Mesenchymal stem cell (in vitro differentiated cells and primary cell): ENCODE measurements around the gene ASMT.

ENCODE experiments used
- DNase-seq: peaks from one replicate; pipeline ENCODE4 v3.0.0-alpha.2; 2013
- H2AFZ ChIP-seq: one replicate; pipeline ENCODE4 v1.6.1; 2013; ENCODE audit warnings: low read depth, mild to moderate bottlenecking, control low read depth, inconsistent platforms, low read length, moderate library complexity
- H2AK5ac ChIP-seq: 2 replicates; pipeline ENCODE4 v1.6.1; 2013; ENCODE audit warnings: low read length, moderate library complexity, mild to moderate bottlenecking, inconsistent platforms; ENCODE audit not compliant: severe bottlenecking
- H2BK120ac ChIP-seq: one replicate; pipeline ENCODE4 v1.6.1; 2013; ENCODE audit warnings: low read depth, mild to moderate bottlenecking, inconsistent platforms, low read length, moderate library complexity
- H2BK12ac ChIP-seq, 2 experiments: one replicate each; pipeline ENCODE4 v1.6.1; 2013; ENCODE audit warnings: inconsistent platforms in 2 of 2, low read length in 2 of 2, mild to moderate bottlenecking in 2 of 2, moderate library complexity in 2 of 2, control low read depth in 1 of 2
- H2BK15ac ChIP-seq: one replicate; pipeline ENCODE4 v1.6.1; 2013; ENCODE audit warnings: mild to moderate bottlenecking, low read depth, inconsistent platforms; ENCODE audit not compliant: poor library complexity, severe bottlenecking
- H2BK5ac ChIP-seq: 2 replicates; pipeline ENCODE4 v1.6.1; 2013; ENCODE audit warnings: low read depth, mild to moderate bottlenecking, low read length, control low read depth, inconsistent platforms; ENCODE audit not compliant: poor library complexity, severe bottlenecking
- H3K14ac ChIP-seq, 2 experiments: one replicate each; pipeline ENCODE4 v1.6.1; 2013; ENCODE audit warnings: inconsistent platforms in 2 of 2, low read length in 2 of 2, control low read depth in 1 of 2, mild to moderate bottlenecking in 1 of 2, moderate library complexity in 1 of 2
- H3K18ac ChIP-seq, 2 experiments: one replicate each; pipeline ENCODE4 v1.6.1; 2013; ENCODE audit warnings: inconsistent platforms in 2 of 2, low read length in 2 of 2, control low read depth in 1 of 2, low read depth in 1 of 2, mild to moderate bottlenecking in 1 of 2
- H3K23ac ChIP-seq, 2 experiments: one replicate each; pipeline ENCODE4 v1.6.1; 2013; ENCODE audit warnings: inconsistent platforms in 2 of 2, low read length in 2 of 2, mild to moderate bottlenecking in 2 of 2, moderate library complexity in 2 of 2, control low read depth in 1 of 2
- H3K27ac ChIP-seq: 2 replicates; pipeline ENCODE4 v1.5.1; 2013; ENCODE audit warnings: mild to moderate bottlenecking, moderate library complexity, low read length, control low read depth, inconsistent platforms; ENCODE audit not compliant: poor library complexity, severe bottlenecking
- H3K27me3 ChIP-seq, 2 experiments: 2 replicates each; pipeline versions ENCODE4 v1.6.1 to v1.7.0; 2013; ENCODE audit warnings: low read length in 2 of 2, mild to moderate bottlenecking in 2 of 2, moderate library complexity in 2 of 2, control low read depth in 1 of 2, inconsistent platforms in 1 of 2; ENCODE audit not compliant: control insufficient read depth in 1 of 2, insufficient read depth in 1 of 2
- H3K36me3 ChIP-seq, 2 experiments: 2 replicates each; pipeline versions ENCODE4 v1.6.1 to v1.7.0; 2013; ENCODE audit warnings: low read length in 2 of 2, control low read depth in 1 of 2, inconsistent platforms in 1 of 2, low read depth in 1 of 2, mild to moderate bottlenecking in 1 of 2; ENCODE audit not compliant: insufficient read depth in 2 of 2, control insufficient read depth in 1 of 2
- H3K4ac ChIP-seq, 2 experiments: one replicate each; pipeline ENCODE4 v1.6.1; 2013; ENCODE audit warnings: inconsistent platforms in 2 of 2, low read length in 2 of 2, mild to moderate bottlenecking in 2 of 2, moderate library complexity in 2 of 2, control low read depth in 1 of 2, low read depth in 1 of 2
- H3K4me1 ChIP-seq: 2 replicates; pipeline ENCODE4 v1.6.1; 2013; ENCODE audit warnings: low read depth, low read length, control low read depth; ENCODE audit not compliant: control insufficient read depth, insufficient read depth
- H3K4me2 ChIP-seq: 2 replicates; pipeline ENCODE4 v1.6.1; 2013; ENCODE audit warnings: low read length, mild to moderate bottlenecking, inconsistent platforms; ENCODE audit not compliant: poor library complexity, severe bottlenecking
- H3K4me3 ChIP-seq, 2 experiments: 2 replicates each; pipeline versions ENCODE4 v1.5.1 to v1.7.0; 2013; ENCODE audit warnings: low read length in 2 of 2, mild to moderate bottlenecking in 2 of 2, control low read depth in 1 of 2, low read depth in 1 of 2; ENCODE audit not compliant: insufficient read depth in 1 of 2
- H3K79me1 ChIP-seq: replicated peaks from 2 replicates; pipeline ENCODE4 v1.6.1; 2013; ENCODE audit warnings: mild to moderate bottlenecking, control low read depth, low read length, inconsistent platforms; ENCODE audit not compliant: poor library complexity, severe bottlenecking
- H3K9ac ChIP-seq: 2 replicates; pipeline ENCODE4 v1.7.0; 2013; ENCODE audit warnings: mild to moderate bottlenecking, low read length, moderate library complexity
- H3K9me3 ChIP-seq: 2 replicates; pipeline ENCODE4 v1.7.0; 2013; ENCODE audit warnings: mild to moderate bottlenecking, low read length; ENCODE audit not compliant: control insufficient read depth
- H4K8ac ChIP-seq: one replicate; pipeline ENCODE4 v1.6.1; 2013; ENCODE audit warnings: inconsistent platforms, mild to moderate bottlenecking, low read length, moderate library complexity
- H4K91ac ChIP-seq: one replicate; pipeline ENCODE4 v1.6.1; 2013; ENCODE audit warnings: mild to moderate bottlenecking, low read length, inconsistent platforms
- WGBS: methylation state at CpG from one replicate; pipeline ENCODE4 v1.1.7; 2013; ENCODE audit warnings: mixed read lengths; 5-methylcytosine and 5-hydroxymethylcytosine counted together

The ASMT gene

DNA sequence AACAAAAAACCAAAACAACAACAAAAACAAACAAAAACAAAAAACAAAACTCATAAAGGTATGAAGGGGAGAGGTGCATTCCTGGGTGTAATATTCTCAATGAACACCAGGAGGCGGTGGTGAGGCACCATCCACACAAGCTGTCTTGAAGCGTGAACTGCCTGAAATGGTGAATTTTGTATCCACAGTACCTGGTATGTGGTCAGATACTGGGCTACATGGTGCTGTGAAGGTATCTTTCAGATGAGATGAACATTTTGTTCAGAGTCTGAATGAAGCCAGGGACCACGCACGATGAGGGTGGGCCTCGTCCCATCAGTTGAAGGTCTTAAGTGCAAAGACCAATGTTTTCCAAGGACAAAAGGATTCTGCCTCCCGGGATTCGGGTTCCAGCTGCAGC is 58.5 kb downstream of the ASMT start:
- H3K4me3 ChIP-seq = no peak overlapping the region
- no peak overlapping the region for H3K18ac ChIP-seq
- no peaks in the 10 kb centered on the region for H3K36me3 ChIP-seq
- H3K9me3 ChIP-seq = no peaks in the 10 kb centered on the region
- H3K27me3 ChIP-seq = peaks cover 0 to 4% of the 10 kb centered on the region in 2 experiments
- no peak overlapping the region for H3K23ac ChIP-seq
- H3K4me1 ChIP-seq = no peaks in the 10 kb centered on the region
- no peak overlapping the region for H2BK120ac ChIP-seq
- H3K14ac ChIP-seq = no peak overlapping the region
- no peak overlapping the region for H2AK5ac ChIP-seq
- no peak overlapping the region for H2BK15ac ChIP-seq
- H3K27ac ChIP-seq = no peak overlapping the region
- H4K91ac ChIP-seq = no peak overlapping the region
- H2AFZ ChIP-seq = no peak overlapping the region
- H2BK5ac ChIP-seq = no peak overlapping the region
- DNase-seq = no peak
- WGBS = 77% methylated on average over 7 of the region's 7 CpGs
- no peak overlapping the region for H3K4ac ChIP-seq
- H2BK12ac ChIP-seq = no peak overlapping the region
- H3K9ac ChIP-seq = no peak overlapping the region
- no peak overlapping the region for H4K8ac ChIP-seq
- H3K79me1 ChIP-seq = no peaks in the 10 kb centered on the region
- H3K4me2 ChIP-seq = no peak overlapping the region

GRCh38 chrX:1676866-1677265 is 62.0 kb downstream of the ASMT start:
- DNase-seq = no peak
- no peak overlapping the region for H3K23ac ChIP-seq
- no peak overlapping the region for H2BK12ac ChIP-seq
- no peak overlapping the region for H2AFZ ChIP-seq
- 89% methylated on average over 14 of the region's 14 CpGs for WGBS
- no peak overlapping the region for H4K91ac ChIP-seq
- no peak overlapping the region for H3K18ac ChIP-seq
- H3K4me3 ChIP-seq = no peak overlapping the region
- H3K14ac ChIP-seq = no peak overlapping the region
- H3K27me3 ChIP-seq = peaks cover 0 to 9% of the 10 kb centered on the region in 2 experiments
- no peak overlapping the region for H3K4me2 ChIP-seq
- H3K36me3 ChIP-seq = no peaks in the 10 kb centered on the region
- no peak overlapping the region for H3K27ac ChIP-seq
- no peak overlapping the region for H2BK15ac ChIP-seq
- no peaks in the 10 kb centered on the region for H3K79me1 ChIP-seq
- no peak overlapping the region for H2AK5ac ChIP-seq
- no peak overlapping the region for H2BK120ac ChIP-seq
- no peaks in the 10 kb centered on the region for H3K4me1 ChIP-seq
- H4K8ac ChIP-seq = no peak overlapping the region
- no peaks in the 10 kb centered on the region for H3K9me3 ChIP-seq
- no peak overlapping the region for H3K4ac ChIP-seq
- no peak overlapping the region for H2BK5ac ChIP-seq
- H3K9ac ChIP-seq = no peak overlapping the region

- H3K4me2 ChIP-seq = no peak overlapping the region
- H2BK12ac ChIP-seq = no peak overlapping the region
- no peaks in the 10 kb centered on the region for H3K36me3 ChIP-seq
- no peak overlapping the region for H2BK120ac ChIP-seq
- no peak overlapping the region for H3K14ac ChIP-seq
- H2BK5ac ChIP-seq = no peak overlapping the region
- no peaks in the 10 kb centered on the region for H3K9me3 ChIP-seq
- H3K4ac ChIP-seq = no peak overlapping the region
- H2AFZ ChIP-seq = no peak overlapping the region
- no peak overlapping the region for H4K8ac ChIP-seq
- H3K27ac ChIP-seq = no peak overlapping the region
- H3K79me1 ChIP-seq = no peaks in the 10 kb centered on the region
- H4K91ac ChIP-seq = no peak overlapping the region
- H3K18ac ChIP-seq = no peak overlapping the region
- 34% methylated on average over 6 of the region's 9 CpGs for WGBS
- H2BK15ac ChIP-seq = no peak overlapping the region
- H3K27me3 ChIP-seq = peaks cover 0 to 9% of the 10 kb centered on the region in 2 experiments
- no peak for DNase-seq
- no peaks in the 10 kb centered on the region for H3K4me1 ChIP-seq
- H2AK5ac ChIP-seq = no peak overlapping the region
- no peak overlapping the region for H3K4me3 ChIP-seq
- no peak overlapping the region for H3K23ac ChIP-seq
- H3K9ac ChIP-seq = no peak overlapping the region
These were observed 64.4 kb downstream of the ASMT start for GRCh38 chrX:1679238-1679637.

- H3K9me3 ChIP-seq = no peaks in the 10 kb centered on the region
These were observed 66.6 kb downstream of the ASMT start for GRCh38 chrX:1681439-1681838.

More at GRCh38 chrX:1681439-1681838, 66.6 kb downstream of the ASMT start:
- DNase-seq = no peak
- Histone ChIP-seq H2BK15ac (no peak overlapping the region), H3K9ac (no peak overlapping the region), H3K27me3 (peaks cover 0 to 9% of the 10 kb centered on the region in 2 experiments), H3K18ac (no peak overlapping the region), H3K4me1 (no peaks in the 10 kb centered on the region), H3K14ac (no peak overlapping the region), H2BK120ac (no peak overlapping the region), H3K4me2 (no peak overlapping the region), H2AFZ (no peak overlapping the region), H3K27ac (no peak overlapping the region), H2BK12ac (no peak overlapping the region), H3K4me3 (no peak overlapping the region), H2AK5ac (no peak overlapping the region), H2BK5ac (no peak overlapping the region), H3K4ac (no peak overlapping the region), H3K36me3 (no peaks in the 10 kb centered on the region), H4K91ac (no peak overlapping the region), H4K8ac (no peak overlapping the region), H3K79me1 (no peaks in the 10 kb centered on the region), H3K23ac (no peak overlapping the region)
